ENCODE results near the gene CTSE. TPM values are rescaled to one million over a fixed set of nuclear protein-coding genes. Genes with fewer than 3 reads are reported as not detected.

CTSE gene
- total RNA-seq, 2 experiments from 2014 or later = not detected

GRCh38 chr1:206037581-206037980 is 13.9 kb upstream of the CTSE start:
- H3K27me3 ChIP-seq (ENCODE audit: control insufficient read depth in 1 of 2, insufficient read depth in 2 of 2, low read length in 2 of 2) = no peaks in the 10 kb centered on the region
- no peak for ATAC-seq (ENCODE audit: poor library complexity)
- H3K4me1 ChIP-seq (ENCODE audit: insufficient read depth, low read length) = peaks cover 7% of the 10 kb centered on the region
- intact Hi-C loops (cut with DNase I, micrococcal nuclease) = no loop called here
- POLR2A ChIA-PET = no interaction called here
- no peaks in the 10 kb centered on the region for H3K27me3 Mint-ChIP-seq
- H3K4me3 Mint-ChIP-seq = no peak overlapping the region
- H3K9me3 Mint-ChIP-seq = no peaks in the 10 kb centered on the region
- H3K27ac Mint-ChIP-seq = no peak overlapping the region
- TF ChIP-seq, protein P1, sequence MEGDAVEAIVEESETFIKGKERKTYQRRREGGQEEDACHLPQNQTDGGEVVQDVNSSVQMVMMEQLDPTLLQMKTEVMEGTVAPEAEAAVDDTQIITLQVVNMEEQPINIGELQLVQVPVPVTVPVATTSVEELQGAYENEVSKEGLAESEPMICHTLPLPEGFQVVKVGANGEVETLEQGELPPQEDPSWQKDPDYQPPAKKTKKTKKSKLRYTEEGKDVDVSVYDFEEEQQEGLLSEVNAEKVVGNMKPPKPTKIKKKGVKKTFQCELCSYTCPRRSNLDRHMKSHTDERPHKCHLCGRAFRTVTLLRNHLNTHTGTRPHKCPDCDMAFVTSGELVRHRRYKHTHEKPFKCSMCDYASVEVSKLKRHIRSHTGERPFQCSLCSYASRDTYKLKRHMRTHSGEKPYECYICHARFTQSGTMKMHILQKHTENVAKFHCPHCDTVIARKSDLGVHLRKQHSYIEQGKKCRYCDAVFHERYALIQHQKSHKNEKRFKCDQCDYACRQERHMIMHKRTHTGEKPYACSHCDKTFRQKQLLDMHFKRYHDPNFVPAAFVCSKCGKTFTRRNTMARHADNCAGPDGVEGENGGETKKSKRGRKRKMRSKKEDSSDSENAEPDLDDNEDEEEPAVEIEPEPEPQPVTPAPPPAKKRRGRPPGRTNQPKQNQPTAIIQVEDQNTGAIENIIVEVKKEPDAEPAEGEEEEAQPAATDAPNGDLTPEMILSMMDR (IDR thresholded peaks at IDR 0.05) = no peak
- peaks cover 19% of the 10 kb centered on the region for H3K4me1 Mint-ChIP-seq (ENCODE audit: low read depth)
- H3K9me3 ChIP-seq (ENCODE audit: control insufficient read depth in 1 of 2, insufficient read depth in 1 of 2, low read length in 2 of 2) = no peaks in the 10 kb centered on the region
- H3K27ac ChIP-seq (ENCODE audit: low read depth in 1 of 2, low read length in 2 of 2) = no peak overlapping the region
- no peaks in the 10 kb centered on the region for H3K36me3 Mint-ChIP-seq (ENCODE audit: low read depth)
- no peak overlapping the region for H3K4me3 ChIP-seq (ENCODE audit: low read length)
- CTCF ChIA-PET = no interaction called here
- H3K36me3 ChIP-seq (ENCODE audit: insufficient read depth, low read length) = no peaks in the 10 kb centered on the region
- DNase-seq = no peak

DNA sequence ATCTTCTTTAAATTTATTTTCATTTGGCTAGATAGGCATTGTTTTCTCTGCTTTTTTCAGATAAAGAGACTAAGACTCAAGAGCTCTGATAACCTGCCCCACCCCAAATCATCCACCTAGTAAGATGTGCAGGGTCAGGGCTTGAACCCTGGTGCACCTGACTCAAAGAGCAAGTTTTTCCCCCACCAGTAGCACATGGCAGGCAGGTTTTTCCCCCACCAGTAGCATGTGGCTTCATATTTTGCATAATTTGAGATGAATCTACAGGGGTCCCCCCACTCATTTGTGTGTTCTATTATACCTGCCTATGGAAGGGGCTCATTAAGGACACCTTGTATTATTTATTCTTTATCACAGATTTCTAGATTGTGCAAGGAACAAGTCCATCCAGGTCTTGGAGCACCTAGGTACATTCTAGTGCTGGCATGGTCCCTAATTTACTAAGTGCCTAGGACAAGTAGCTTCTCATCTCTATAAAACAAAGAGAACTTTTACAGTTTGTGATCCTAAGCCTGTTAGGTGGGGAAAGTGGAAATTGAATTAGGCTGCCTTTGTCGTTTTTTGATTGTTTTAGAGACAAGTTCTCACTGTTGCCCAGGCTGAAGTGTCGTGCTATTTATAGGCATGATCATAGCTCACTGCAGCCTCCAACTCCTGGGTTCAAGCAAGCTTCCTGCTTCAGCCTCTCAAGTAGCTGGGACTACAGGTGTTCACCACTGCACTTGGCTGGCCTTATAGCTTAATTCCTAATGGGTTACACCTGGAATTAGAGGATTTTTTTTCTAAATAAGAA is 13.2 kb upstream of the CTSE start:
- Histone ChIP-seq H3K27ac (ENCODE audit: low read depth in 1 of 2, low read length in 2 of 2) (no peak overlapping the region), H3K4me3 (ENCODE audit: low read length) (no peak overlapping the region), H3K27me3 (ENCODE audit: control insufficient read depth in 1 of 2, insufficient read depth in 2 of 2, low read length in 2 of 2) (no peaks in the 10 kb centered on the region), H3K9me3 (ENCODE audit: control insufficient read depth in 1 of 2, insufficient read depth in 1 of 2, low read length in 2 of 2) (no peaks in the 10 kb centered on the region), H3K36me3 (ENCODE audit: insufficient read depth, low read length) (no peaks in the 10 kb centered on the region), H3K4me1 (ENCODE audit: insufficient read depth, low read length) (peaks cover 7% of the 10 kb centered on the region)
- H3K27me3 Mint-ChIP-seq = no peaks in the 10 kb centered on the region
- H3K4me1 Mint-ChIP-seq (ENCODE audit: low read depth) = peaks cover 19% of the 10 kb centered on the region
- intact Hi-C loops (cut with DNase I, micrococcal nuclease) = no loop called here
- ChIA-PET POLR2A (no interaction called here), CTCF (no interaction called here)
- H3K36me3 Mint-ChIP-seq (ENCODE audit: low read depth) = no peaks in the 10 kb centered on the region
- no peak overlapping the region for H3K27ac Mint-ChIP-seq
- H3K9me3 Mint-ChIP-seq = no peaks in the 10 kb centered on the region
- ATAC-seq (ENCODE audit: poor library complexity) = no peak
- H3K4me3 Mint-ChIP-seq = no peak overlapping the region
- DNase-seq = no peak
- TF ChIP-seq, protein P1 (IDR thresholded peaks at IDR 0.05) = no peak

GRCh38 chr1:206035027-206035426 is 11.3 kb upstream of the CTSE start:
- H3K9me3 ChIP-seq (ENCODE audit: control insufficient read depth in 1 of 2, insufficient read depth in 1 of 2, low read length in 2 of 2) = no peaks in the 10 kb centered on the region
- H3K4me3 ChIP-seq (ENCODE audit: low read length) = peak overlapping the region; percentile 11
- Mint-ChIP-seq H3K4me1 (ENCODE audit: low read depth) (peaks cover 25% of the 10 kb centered on the region), H3K36me3 (ENCODE audit: low read depth) (no peaks in the 10 kb centered on the region), H3K27ac (no peak overlapping the region), H3K27me3 (peaks cover 4% of the 10 kb centered on the region), H3K4me3 (no peak overlapping the region), H3K9me3 (no peaks in the 10 kb centered on the region)
- no peaks in the 10 kb centered on the region for H3K36me3 ChIP-seq (ENCODE audit: insufficient read depth, low read length)
- CTCF ChIA-PET = interaction anchor here (1.5 kb wide), 1 partner anchor 19 kb away, joined by 3 read pairs; no protein-coding TSS in a partner anchor
- TF ChIP-seq, protein P1 (IDR thresholded peaks at IDR 0.05) = no peak
- no peak overlapping the region for H3K27ac ChIP-seq (ENCODE audit: low read depth in 1 of 2, low read length in 2 of 2)
- no peaks in the 10 kb centered on the region for H3K27me3 ChIP-seq (ENCODE audit: control insufficient read depth in 1 of 2, insufficient read depth in 2 of 2, low read length in 2 of 2)
- intact Hi-C loops (cut with DNase I, micrococcal nuclease) = no loop called here
- peaks cover 13% of the 10 kb centered on the region for H3K4me1 ChIP-seq (ENCODE audit: insufficient read depth, low read length)
- DNase-seq (peak in 1 of 14 experiments; percentile 16), ATAC-seq (ENCODE audit: poor library complexity) (peak; percentile 43)
- POLR2A ChIA-PET = interaction anchor here (0.6 to 1.2 kb wide), 2 partner anchors 14 to 58 kb away, joined by 3 read pairs; no protein-coding TSS in a partner anchor
